BLaER1 (cell line): ENCODE results near the gene KMT2A.

Experiments
- H3K27ac ChIP-seq: shearing (Covaris generic); formaldehyde crosslinking; 2 replicates; pipeline ENCODE4 v1.8.1; 2022
- H3K27me3 ChIP-seq: shearing (Covaris generic); formaldehyde crosslinking; 2 replicates; pipeline ENCODE4 v1.8.1; 2022
- H3K36me3 ChIP-seq: shearing (Covaris generic); formaldehyde crosslinking; 2 replicates; pipeline ENCODE4 v1.8.1; 2022
- H3K4me1 ChIP-seq: shearing (Covaris generic); formaldehyde crosslinking; 2 replicates; pipeline ENCODE4 v1.8.1; 2022
- H3K4me2 ChIP-seq: shearing (Covaris generic); formaldehyde crosslinking; 2 replicates; pipeline ENCODE4 v1.8.1; 2022
- H3K4me3 ChIP-seq: shearing (Covaris generic); formaldehyde crosslinking; 2 replicates; pipeline ENCODE4 v1.8.1; 2022
- H3K9ac ChIP-seq: shearing (Covaris generic); formaldehyde crosslinking; 2 replicates; pipeline ENCODE4 v1.8.1; 2022
- H3K9me3 ChIP-seq: shearing (Covaris generic); formaldehyde crosslinking; 2 replicates; pipeline ENCODE4 v1.8.1; 2022
- H4K20me1 ChIP-seq: shearing (Covaris generic); formaldehyde crosslinking; 2 replicates; pipeline ENCODE4 v1.8.1; 2022
- Cebpa-rat ChIP-seq: shearing (Covaris generic); IDR thresholded peaks from 2 replicates; pipeline ENCODE4 v1.8.1; 2022

The KMT2A gene

GRCh38 chr11:118434123-118434552 lies 2.2 kb upstream of the KMT2A start:
- H3K4me2 ChIP-seq: peak overlapping the region; percentile 89
- no peaks in the 10 kb centered on the region for H3K27me3 ChIP-seq
- H3K4me1 ChIP-seq: peaks cover 29% of the 10 kb centered on the region
- no peaks in the 10 kb centered on the region for H3K9me3 ChIP-seq
- peak overlapping the region; percentile 92 for H3K27ac ChIP-seq
- no peak for TF ChIP-seq Cebpa-rat
- peak overlapping the region; percentile 82 for H3K9ac ChIP-seq
- H3K4me3 ChIP-seq: peak overlapping the region; percentile 100
- H3K36me3 ChIP-seq: no peaks in the 10 kb centered on the region
- peaks cover 26% of the 10 kb centered on the region for H4K20me1 ChIP-seq

GRCh38 chr11:118434553-118435289 lies 1.6 kb upstream of the KMT2A start:
- TF ChIP-seq Cebpa-rat: no peak
- H3K4me1 ChIP-seq: peaks cover 35% of the 10 kb centered on the region
- peak overlapping the region; percentile 89 for H3K4me2 ChIP-seq
- peaks cover under 1% of the 10 kb centered on the region; the same call in 1 of the 2 replicates for H3K36me3 ChIP-seq
- peaks cover 32% of the 10 kb centered on the region for H4K20me1 ChIP-seq
- H3K4me3 ChIP-seq: peak overlapping the region; percentile 100
- peak overlapping the region; percentile 92 for H3K27ac ChIP-seq
- no peaks in the 10 kb centered on the region for H3K9me3 ChIP-seq
- H3K9ac ChIP-seq: peak overlapping the region; percentile 82
- no peaks in the 10 kb centered on the region for H3K27me3 ChIP-seq

- Histone ChIP-seq H3K4me3 (peak overlapping the region; percentile 100), H3K27me3 (no peaks in the 10 kb centered on the region), H3K9ac (peak overlapping the region; percentile 82), H3K9me3 (no peaks in the 10 kb centered on the region), H3K27ac (peak overlapping the region; percentile 92), H3K36me3 (peaks cover 5% of the 10 kb centered on the region; the same call in 1 of the 2 replicates), H4K20me1 (peaks cover 38% of the 10 kb centered on the region), H3K4me2 (peak overlapping the region; percentile 89), H3K4me1 (peaks cover 41% of the 10 kb centered on the region)
- TF ChIP-seq Cebpa-rat: no peak
Observed at GRCh38 chr11:118435290-118435892, 901 bp upstream of the KMT2A start.

GRCh38 chr11:118436639-118437207 lies 431 bp downstream of the KMT2A start:
- Histone ChIP-seq H3K4me2 (peak overlapping the region; percentile 95), H3K4me1 (peaks cover 49% of the 10 kb centered on the region), H4K20me1 (peaks cover 52% of the 10 kb centered on the region), H3K9me3 (no peaks in the 10 kb centered on the region), H3K36me3 (peaks cover 12% of the 10 kb centered on the region), H3K9ac (peak overlapping the region; percentile 95), H3K4me3 (peak overlapping the region; percentile 100), H3K27me3 (no peaks in the 10 kb centered on the region), H3K27ac (peak overlapping the region; percentile 94)
- TF ChIP-seq Cebpa-rat: no peak

- peak overlapping the region; percentile 95 for H3K9ac ChIP-seq
- H3K4me1 ChIP-seq: peaks cover 54% of the 10 kb centered on the region
- H3K4me2 ChIP-seq: peak overlapping the region; percentile 95
- no peak for TF ChIP-seq Cebpa-rat
- peak overlapping the region; percentile 100 for H3K4me3 ChIP-seq
- H3K36me3 ChIP-seq: peaks cover 19% of the 10 kb centered on the region
- H3K9me3 ChIP-seq: no peaks in the 10 kb centered on the region
- H3K27ac ChIP-seq: peak overlapping the region; percentile 94
- H4K20me1 ChIP-seq: peaks cover 59% of the 10 kb centered on the region
- no peaks in the 10 kb centered on the region for H3K27me3 ChIP-seq
Observed at GRCh38 chr11:118437208-118438125, 1.2 kb downstream of the KMT2A start.

- Histone ChIP-seq H3K36me3 (peaks cover 25% of the 10 kb centered on the region), H4K20me1 (peaks cover 69% of the 10 kb centered on the region), H3K4me1 (peaks cover 51% of the 10 kb centered on the region), H3K27ac (peak overlapping the region; percentile 64), H3K9me3 (no peaks in the 10 kb centered on the region), H3K27me3 (no peaks in the 10 kb centered on the region), H3K9ac (peak overlapping the region; percentile 95), H3K4me2 (peak overlapping the region; percentile 95), H3K4me3 (peak overlapping the region; percentile 100)
- TF ChIP-seq Cebpa-rat: no peak
Observed at GRCh38 chr11:118438314-118438931, 2.1 kb downstream of the KMT2A start.

GRCh38 chr11:118439646-118440045 lies 3.4 kb downstream of the KMT2A start:
- Histone ChIP-seq H3K9me3 (no peaks in the 10 kb centered on the region), H3K27ac (no peak overlapping the region), H3K4me1 (peaks cover 39% of the 10 kb centered on the region), H3K9ac (no peak overlapping the region), H3K36me3 (peaks cover 33% of the 10 kb centered on the region), H4K20me1 (peaks cover 81% of the 10 kb centered on the region), H3K4me2 (peak overlapping the region; percentile 95), H3K4me3 (peak overlapping the region; percentile 100), H3K27me3 (no peaks in the 10 kb centered on the region)
- TF ChIP-seq Cebpa-rat: no peak

GRCh38 chr11:118441770-118442275 lies 5.5 kb downstream of the KMT2A start:
- Histone ChIP-seq H3K27me3 (no peaks in the 10 kb centered on the region), H3K27ac (no peak overlapping the region), H3K36me3 (peaks cover 55% of the 10 kb centered on the region), H3K4me1 (peaks cover 38% of the 10 kb centered on the region), H3K4me3 (no peak overlapping the region), H4K20me1 (peaks cover 100% of the 10 kb centered on the region), H3K4me2 (peak overlapping the region; percentile 25), H3K9ac (peak overlapping the region; percentile 16; the same call in 1 of the 2 replicates), H3K9me3 (no peaks in the 10 kb centered on the region)
- no peak for TF ChIP-seq Cebpa-rat
